Activated CD4-positive, alpha-beta T cell treated with anti-CD3 and anti-CD28 coated beads for 48 hours (primary cell): ENCODE measurements around the gene NKAIN2.
"Not testable (repeated sequence)": the region's sequence is repeated elsewhere in the genome, so short reads cannot be mapped to it uniquely, and the experiment has no call there.

Experiments used
- DNase-seq: peaks from one replicate; pipeline ENCODE4 v3.0.0-alpha.2; 2020

NKAIN2 gene

GRCh38 chr6:123986938-123987337 lies 183.3 kb downstream of the NKAIN2 start:
- DNase-seq, result no peak

GRCh38 chr6:123989918-123990317 lies 186.3 kb downstream of the NKAIN2 start:
- not testable (repeated sequence) for DNase-seq

GRCh38 chr6:123990376-123990775 lies 186.7 kb downstream of the NKAIN2 start:
- DNase-seq, result no peak

- no peak for DNase-seq
Measured at GRCh38 chr6:123994168-123994567, 190.5 kb downstream of the NKAIN2 start.

GRCh38 chr6:123994891-123995635 lies 191.4 kb downstream of the NKAIN2 start:
- DNase-seq, result no peak

GRCh38 chr6:123997223-123997622 lies 193.6 kb downstream of the NKAIN2 start:
- no peak for DNase-seq

- DNase-seq, result no peak
Measured at GRCh38 chr6:124002377-124003081, 198.9 kb downstream of the NKAIN2 start.

GRCh38 chr6:124007266-124007665 lies 203.6 kb downstream of the NKAIN2 start:
- no peak for DNase-seq

- DNase-seq, result no peak
Measured at GRCh38 chr6:124008000-124008987, 204.6 kb downstream of the NKAIN2 start.

GRCh38 chr6:124008988-124009765 lies 205.5 kb downstream of the NKAIN2 start:
- no peak for DNase-seq

GRCh38 chr6:124010574-124010973 lies 206.9 kb downstream of the NKAIN2 start:
- DNase-seq, result no peak

- DNase-seq, result no peak
Measured at GRCh38 chr6:124011180-124011579, 207.5 kb downstream of the NKAIN2 start.

GRCh38 chr6:124022051-124022450 lies 218.4 kb downstream of the NKAIN2 start:
- not testable (repeated sequence) for DNase-seq

- no peak for DNase-seq
Measured at GRCh38 chr6:124022641-124023040, 219.0 kb downstream of the NKAIN2 start.

GRCh38 chr6:124026694-124027093 lies 223.0 kb downstream of the NKAIN2 start:
- no peak for DNase-seq

- DNase-seq, result no peak
Measured at GRCh38 chr6:124027392-124027791, 223.7 kb downstream of the NKAIN2 start.

- DNase-seq, result no peak
Measured at GRCh38 chr6:124028117-124028516, 224.5 kb downstream of the NKAIN2 start.

GRCh38 chr6:124029567-124029966 lies 225.9 kb downstream of the NKAIN2 start:
- DNase-seq, result no peak

GRCh38 chr6:124033501-124033900 lies 229.8 kb downstream of the NKAIN2 start:
- DNase-seq, result no peak

GRCh38 chr6:124036384-124036783 lies 232.7 kb downstream of the NKAIN2 start:
- DNase-seq, result no peak

- no peak for DNase-seq
Measured at GRCh38 chr6:124040655-124041054, 237.0 kb downstream of the NKAIN2 start.

- DNase-seq, result no peak
Measured at GRCh38 chr6:124052120-124052519, 248.5 kb downstream of the NKAIN2 start.
